HFF-Myc (cell line): ENCODE results near the gene LRP3.
"Not testable (repeated sequence)": the region's sequence is repeated elsewhere in the genome, so short reads cannot be mapped to it uniquely, and the experiment has no call there.

ENCODE experiments used
- DNase-seq: peaks from one replicate; pipeline ENCODE4 v3.0.0-alpha.2; 2011; ENCODE audit warnings: low read depth; ENCODE audit errors: extremely low read depth
- H3K4me3 ChIP-seq: replicated peaks from 2 replicates; pipeline ENCODE4 v1.5.1; 2011; ENCODE audit warnings: low read depth, mild to moderate bottlenecking, control low read depth, low read length
- CTCF ChIP-seq: IDR thresholded peaks from 2 replicates; pipeline ENCODE4 v1.5.1; 2012; ENCODE audit warnings: mild to moderate bottlenecking, low read depth, low read length, control low read depth; ENCODE audit errors: missing control alignments

Gene LRP3

GRCh38 chr19:33193865-33194362 lies at the start of gene LRP3:
Gene LRP3 (plus strand): TSS chr19:33194330. CDS start chr19:33194786, 456 bp downstream.
- H3K4me3 ChIP-seq = peak within 1 kb of the TSS; percentile 64
- DNase-seq = no peak
- TF ChIP-seq CTCF = no peak

- DNase-seq = no peak
- H3K4me3 ChIP-seq = no peak overlapping the region
- no peak for TF ChIP-seq CTCF
These were observed 47.9 kb upstream of the LRP3 start for GRCh38 chr19:33146209-33146608.

- no peak for DNase-seq
- H3K4me3 ChIP-seq = no peak overlapping the region
These were observed 46.6 kb upstream of the LRP3 start for GRCh38 chr19:33147538-33147937.

GRCh38 chr19:33150852-33151518 lies 43.1 kb upstream of the LRP3 start:
- no peak for DNase-seq
- no peak for TF ChIP-seq CTCF
- H3K4me3 ChIP-seq = no peak overlapping the region

More at GRCh38 chr19:33147538-33147937, 46.6 kb upstream of the LRP3 start:
- TF ChIP-seq CTCF = no peak

GRCh38 chr19:33152176-33152575 lies 42.0 kb upstream of the LRP3 start:
- no peak for DNase-seq

GRCh38 chr19:33152625-33153024 lies 41.5 kb upstream of the LRP3 start:
- H3K4me3 ChIP-seq, DNase-seq: not testable (repeated sequence)

More at GRCh38 chr19:33152176-33152575, 42.0 kb upstream of the LRP3 start:
- no peak for TF ChIP-seq CTCF
- no peak overlapping the region for H3K4me3 ChIP-seq

GRCh38 chr19:33154313-33154712 lies 39.8 kb upstream of the LRP3 start:
- H3K4me3 ChIP-seq, DNase-seq: not testable (repeated sequence)

GRCh38 chr19:33156334-33156733 lies 37.8 kb upstream of the LRP3 start:
- H3K4me3 ChIP-seq = no peak overlapping the region
- no peak for TF ChIP-seq CTCF
- no peak for DNase-seq
